Measurements from ENCODE around the gene APPL2. TPM values are rescaled to one million over a fixed set of nuclear protein-coding genes. Genes with fewer than 3 reads are reported as not detected.
"Not testable (repeated sequence)": the region's sequence is repeated elsewhere in the genome, so short reads cannot be mapped to it uniquely, and the experiment has no call there.

Gene APPL2
- total RNA-seq, 6 experiments from 2014 or later, result 10.2 to 23.2 (median 16.5) TPM

- WGBS (ENCODE audit: insufficient coverage, low coverage, low lambda C conversion rate, missing lambda C conversion rate), result 41% methylated on average over 1 of the region's 1 CpG
- Histone ChIP-seq H3K27ac (no peak overlapping the region), H3K9me3 (no peaks in the 10 kb centered on the region), H3K27me3 (no peaks in the 10 kb centered on the region), H3K4me1 (peaks cover 0 to 23% (median 0%) of the 10 kb centered on the region in 4 donors), H3K36me3 (peaks cover 0 to 51% (median 22%) of the 10 kb centered on the region in 4 donors), H3K4me3 (no peak overlapping the region)
- no peak for DNase-seq
- ATAC-seq, result peak; percentile 22 to 51 (median 32)
- TF ChIP-seq POLR2A (IDR thresholded peaks at IDR 0.05) (no peak), CTCF (IDR thresholded peaks at IDR 0.05) (no peak)
- intact Hi-C loops (cut with DNase I), result no loop called here
Measured at GRCh38 chr12:105192624-105193225, 43.2 kb downstream of the APPL2 start.

- Histone ChIP-seq H3K27ac (no peak overlapping the region), H3K9me3 (no peaks in the 10 kb centered on the region), H3K4me3 (no peak overlapping the region), H3K4me1 (peaks cover 0 to 17% (median 0%) of the 10 kb centered on the region in 4 donors), H3K27me3 (no peaks in the 10 kb centered on the region), H3K36me3 (peaks cover 0 to 57% (median 21%) of the 10 kb centered on the region in 4 donors)
- TF ChIP-seq CTCF (IDR thresholded peaks at IDR 0.05) (no peak), POLR2A (IDR thresholded peaks at IDR 0.05) (no peak)
- ATAC-seq (no peak), DNase-seq (no peak)
- intact Hi-C loops (cut with DNase I), result no loop called here
- 90% methylated on average over 6 of the region's 6 CpGs for WGBS (ENCODE audit: insufficient coverage, low coverage, low lambda C conversion rate, missing lambda C conversion rate)
Measured at GRCh38 chr12:105190530-105190929, 45.4 kb downstream of the APPL2 start.

GRCh38 chr12:105189293-105189692 lies 46.7 kb downstream of the APPL2 start:
- WGBS (ENCODE audit: insufficient coverage, low coverage, low lambda C conversion rate, missing lambda C conversion rate), result 77% methylated on average over 6 of the region's 6 CpGs
- ATAC-seq (no peak), DNase-seq (no peak)
- Histone ChIP-seq H3K9me3 (no peaks in the 10 kb centered on the region), H3K4me1 (peaks cover 0 to 9% (median 0%) of the 10 kb centered on the region in 4 donors), H3K27me3 (no peaks in the 10 kb centered on the region), H3K4me3 (no peak overlapping the region), H3K36me3 (peaks cover 0 to 60% (median 21%) of the 10 kb centered on the region in 4 donors), H3K27ac (no peak overlapping the region)
- no peak for TF ChIP-seq POLR2A (IDR thresholded peaks at IDR 0.05)
- no peak for TF ChIP-seq CTCF (IDR thresholded peaks at IDR 0.05)
- intact Hi-C loops (cut with DNase I), result no loop called here

- H3K27ac ChIP-seq, ATAC-seq: not testable (repeated sequence)
Measured at GRCh38 chr12:105183976-105184375, 52.0 kb downstream of the APPL2 start.

GRCh38 chr12:105183406-105183805 lies 52.6 kb downstream of the APPL2 start:
- H3K4me3 ChIP-seq; H3K4me1 ChIP-seq; DNase-seq; H3K27ac ChIP-seq; ATAC-seq; H3K27me3 ChIP-seq; H3K9me3 ChIP-seq; intact Hi-C loops (cut with DNase I): not testable (repeated sequence)
- peaks cover 0 to 37% (median 6%) of the 10 kb centered on the region in 4 donors for H3K36me3 ChIP-seq
- 83% methylated on average over 3 of the region's 4 CpGs for WGBS (ENCODE audit: insufficient coverage, low coverage, low lambda C conversion rate, missing lambda C conversion rate)

More at GRCh38 chr12:105183976-105184375, 52.0 kb downstream of the APPL2 start:
- DNase-seq; H3K27me3 ChIP-seq; H3K4me1 ChIP-seq; H3K4me3 ChIP-seq; H3K9me3 ChIP-seq; intact Hi-C loops (cut with DNase I): not testable (repeated sequence)
- peaks cover 0 to 43% (median 10%) of the 10 kb centered on the region in 4 donors for H3K36me3 ChIP-seq
- WGBS (ENCODE audit: insufficient coverage, low coverage, low lambda C conversion rate, missing lambda C conversion rate), result 89% methylated on average over 5 of the region's 5 CpGs

GRCh38 chr12:105179114-105179513 lies 56.9 kb downstream of the APPL2 start:
- intact Hi-C loops (cut with DNase I); H3K4me3 ChIP-seq; ATAC-seq; H3K27me3 ChIP-seq; H3K27ac ChIP-seq; DNase-seq; H3K9me3 ChIP-seq; H3K4me1 ChIP-seq: not testable (repeated sequence)
- WGBS (ENCODE audit: insufficient coverage, low coverage, low lambda C conversion rate, missing lambda C conversion rate), result 100% methylated on average over 1 of the region's 1 CpG
- peaks cover 0 to 22% (median 4%) of the 10 kb centered on the region in 4 donors for H3K36me3 ChIP-seq

Data from right lobe of liver (tissue), 6 donors.